ENCODE data around the gene SNX19. TPM values are rescaled to one million over a fixed set of nuclear protein-coding genes. Genes with fewer than 3 reads are reported as not detected.

Gene SNX19
- polyA plus RNA-seq, 1 donor from 2014 or later, result 20.8 TPM

- no peaks in the 10 kb centered on the region for H4K20me1 ChIP-seq (ENCODE audit: insufficient read depth)
- H2AFZ ChIP-seq (ENCODE audit: low read depth, low read length), result no peak overlapping the region
- H3K27me3 ChIP-seq (ENCODE audit: insufficient read depth, low read depth, low read length), result no peaks in the 10 kb centered on the region
- H3K9me2 ChIP-seq (ENCODE audit: insufficient read depth, low read length), result no peaks in the 10 kb centered on the region
- H3K9ac ChIP-seq (ENCODE audit: low read length), result no peak overlapping the region
- TF ChIP-seq RAD21 (conservative IDR thresholded peaks at IDR 0.05) (no peak), EP300 (conservative IDR thresholded peaks at IDR 0.05; ENCODE audit: poor library complexity, severe bottlenecking) (no peak), REST (IDR thresholded peaks at IDR 0.05; ENCODE audit: borderline replicate concordance) (no peak), CTCF (IDR thresholded peaks at IDR 0.05; ENCODE audit: poor library complexity, severe bottlenecking) (no peak), TAF1 (IDR thresholded peaks at IDR 0.05; ENCODE audit: low read depth) (no peak), EZH2 (IDR thresholded peaks at IDR 0.05; ENCODE audit: borderline replicate concordance, insufficient read depth, low read length, poor library complexity, severe bottlenecking) (no peak), SMC3 (conservative IDR thresholded peaks at IDR 0.05; ENCODE audit: poor library complexity) (no peak), MXI1 (conservative IDR thresholded peaks at IDR 0.05; ENCODE audit: poor library complexity, severe bottlenecking) (no peak), POLR2AphosphoS5 (IDR thresholded peaks at IDR 0.05) (no peak)
- peaks cover 5% of the 10 kb centered on the region for H3F3A ChIP-seq (ENCODE audit: insufficient read depth, low read length, poor library complexity, severe bottlenecking)
- no peak overlapping the region for H3K4me2 ChIP-seq (ENCODE audit: low read length)
- no peak overlapping the region for H3K4me3 ChIP-seq (ENCODE audit: low read length)
- H3K27ac ChIP-seq (ENCODE audit: low read length), result no peak overlapping the region
- no peaks in the 10 kb centered on the region for H3K79me2 ChIP-seq (replicated peaks; ENCODE audit: insufficient read depth, low read length)
- peaks cover 2% of the 10 kb centered on the region for H3K36me3 ChIP-seq (ENCODE audit: insufficient read depth, low read length)
- no peaks in the 10 kb centered on the region for H3K9me3 ChIP-seq (ENCODE audit: low read length)
Observed at GRCh38 chr11:130890039-130890745, 26.1 kb downstream of the SNX19 start.

- H3F3A ChIP-seq (ENCODE audit: insufficient read depth, low read length, poor library complexity, severe bottlenecking), result peaks cover 5% of the 10 kb centered on the region
- no peaks in the 10 kb centered on the region for H3K9me2 ChIP-seq (ENCODE audit: insufficient read depth, low read length)
- H3K36me3 ChIP-seq (ENCODE audit: insufficient read depth, low read length), result no peaks in the 10 kb centered on the region
- no peak overlapping the region for H3K4me3 ChIP-seq (ENCODE audit: low read length)
- H2AFZ ChIP-seq (ENCODE audit: low read depth, low read length), result no peak overlapping the region
- H3K9ac ChIP-seq (ENCODE audit: low read length), result no peak overlapping the region
- TF ChIP-seq POLR2AphosphoS5 (IDR thresholded peaks at IDR 0.05), result no peak
- TF ChIP-seq CTCF (IDR thresholded peaks at IDR 0.05; ENCODE audit: poor library complexity, severe bottlenecking), result no peak
- no peak for TF ChIP-seq EZH2 (IDR thresholded peaks at IDR 0.05; ENCODE audit: borderline replicate concordance, insufficient read depth, low read length, poor library complexity, severe bottlenecking)
- TF ChIP-seq EP300 (conservative IDR thresholded peaks at IDR 0.05; ENCODE audit: poor library complexity, severe bottlenecking), result no peak
- TF ChIP-seq TAF1 (IDR thresholded peaks at IDR 0.05; ENCODE audit: low read depth), result no peak
- no peak for TF ChIP-seq SMC3 (conservative IDR thresholded peaks at IDR 0.05; ENCODE audit: poor library complexity)
- TF ChIP-seq RAD21 (conservative IDR thresholded peaks at IDR 0.05), result no peak
- H3K4me2 ChIP-seq (ENCODE audit: low read length), result no peak overlapping the region
- H3K79me2 ChIP-seq (replicated peaks; ENCODE audit: insufficient read depth, low read length), result no peaks in the 10 kb centered on the region
- H3K27ac ChIP-seq (ENCODE audit: low read length), result no peak overlapping the region
- no peaks in the 10 kb centered on the region for H3K9me3 ChIP-seq (ENCODE audit: low read length)
- no peaks in the 10 kb centered on the region for H3K27me3 ChIP-seq (ENCODE audit: insufficient read depth, low read depth, low read length)
- no peaks in the 10 kb centered on the region for H4K20me1 ChIP-seq (ENCODE audit: insufficient read depth)
Observed at GRCh38 chr11:130888790-130889189, 27.5 kb downstream of the SNX19 start.
